SK-N-MC (cell line): Measurements from ENCODE around the gene PIGQ.

Experiments
- EZH2 ChIP-seq: fragments of 200-600 bp; sonication (generic); IDR thresholded peaks from one replicate; pipeline ENCODE4 v1.6.1; 2017; ENCODE audit warnings: antibody characterized with exemption
- FOXP2 ChIP-seq: optimal IDR thresholded peaks from 2 replicates; pipeline ENCODE3; 2011; ENCODE audit warnings: mild to moderate bottlenecking, moderate library complexity; ENCODE audit not compliant: insufficient read depth; ENCODE audit errors: extremely low read length, control extremely low read depth
- POLR2AphosphoS5 ChIP-seq: IDR thresholded peaks from 2 replicates; pipeline ENCODE4 v1.6.1; 2012; ENCODE audit warnings: mild to moderate bottlenecking, low read depth, low read length, borderline replicate concordance

DNA sequence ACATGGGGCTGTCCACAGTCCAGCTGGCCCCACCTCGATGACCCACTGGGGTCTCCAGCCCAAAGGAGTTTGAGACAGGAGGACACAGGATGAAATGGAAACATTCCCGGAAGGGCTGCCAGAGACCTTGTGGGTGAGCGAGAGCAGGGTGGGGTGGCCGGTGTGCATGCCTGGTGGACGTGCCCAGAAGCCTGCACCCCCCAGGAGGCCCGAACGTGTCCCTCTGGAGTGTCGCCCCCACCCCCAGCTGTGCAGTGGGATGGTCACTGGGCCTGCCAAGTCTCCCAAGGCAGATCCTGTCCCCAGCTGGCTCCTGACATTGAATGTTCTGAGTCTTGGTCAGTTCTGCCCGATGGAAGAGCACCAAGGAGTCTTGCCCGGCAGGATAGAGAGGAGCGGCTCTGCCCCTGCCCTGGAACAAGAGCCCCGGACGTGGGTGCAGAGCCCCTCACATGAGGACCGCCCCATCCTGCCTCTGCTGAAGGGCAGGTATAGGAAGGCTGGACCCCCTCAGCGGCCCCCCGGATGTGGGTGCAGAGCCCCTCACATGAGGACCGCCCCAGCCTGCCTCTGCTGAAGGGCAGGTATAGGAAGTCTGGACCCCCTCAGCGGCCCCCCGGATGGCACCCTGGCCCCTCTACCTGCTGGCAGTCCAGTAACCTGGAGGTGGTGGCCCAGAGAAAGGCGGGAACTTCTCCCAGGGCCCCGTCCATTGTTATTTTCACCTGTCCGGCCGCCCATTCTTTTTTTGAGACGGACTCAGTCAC is 45.3 kb upstream of the PIGQ start:
- TF ChIP-seq POLR2AphosphoS5 (peak; percentile 52; the same call in 1 of the 2 replicates), EZH2 (no peak), FOXP2 (no peak)
